Tibial artery (tissue), 4 donors: ENCODE data around the gene CLUH.

ENCODE experiments used
- DNase-seq, 2 donors: peaks; one replicate each; pipeline ENCODE4 v3.0.0-alpha.2; 2019
- H3K27ac ChIP-seq, 2 donors: fragments of 200-600 bp; sonication (generic) in 1 of 2; 1 replicate in 1 of 2; 2 replicates in 1 of 2; pipeline ENCODE4 v1.5.1; 2018 to 2019; ENCODE audit warnings: mild to moderate bottlenecking in 1 of 2
- H3K27me3 ChIP-seq, 2 donors: fragments of 200-600 bp; sonication (generic) in 1 of 2; one replicate each; pipeline versions ENCODE4 v1.5.1 to v1.6.0; 2016 to 2019
- H3K36me3 ChIP-seq, 3 donors: fragments of 200-600 bp; sonication (generic) in 2 of 3; one replicate each; pipeline ENCODE4 v1.5.1; 2016 to 2019; ENCODE audit warnings: mild to moderate bottlenecking in 2 of 3
- H3K4me1 ChIP-seq, 4 donors: fragments of 200-600 bp; sonication (generic) in 2 of 4; 1 replicate in 3 of 4; 2 replicates in 1 of 4; pipeline ENCODE4 v1.5.1; 2016 to 2019
- H3K4me3 ChIP-seq, 2 donors: fragments of 200-600 bp; sonication (generic) in 1 of 2; 1 replicate in 1 of 2; 2 replicates in 1 of 2; pipeline ENCODE4 v1.5.1; 2018 to 2019; ENCODE audit warnings: mild to moderate bottlenecking in 2 of 2
- H3K9me3 ChIP-seq, 3 donors: fragments of 200-600 bp; sonication (generic) in 1 of 3; one replicate each; pipeline ENCODE4 v1.5.1; 2016 to 2019
- CTCF ChIP-seq, 2 experiments: fragments of 200-600 bp in 1 of 2; fragments of 450-650 bp in 1 of 2; IDR thresholded peaks; one replicate each; pipeline ENCODE4 v1.5.1; 2017 to 2019; ENCODE audit warnings: antibody characterized with exemption in 2 of 2, mild to moderate bottlenecking in 1 of 2, moderate library complexity in 1 of 2
- intact Hi-C: fragments of 100-400 bp; cut with DNase I; formaldehyde crosslinking; loops from one replicate; pipeline ENCODE4 v1.15.0; 2023; ENCODE audit warnings: low total_unique reads

CLUH gene

GRCh38 chr17:2718150-2718938, 6.8 kb upstream of the CLUH start:
- Histone ChIP-seq H3K4me1 (no peaks in the 10 kb centered on the region), H3K27ac (no peak overlapping the region), H3K27me3 (peaks cover 0 to 23% of the 10 kb centered on the region in 2 donors), H3K9me3 (no peaks in the 10 kb centered on the region), H3K36me3 (no peaks in the 10 kb centered on the region), H3K4me3 (no peak overlapping the region)
- TF ChIP-seq CTCF (IDR thresholded peaks at IDR 0.05) = no peak
- no peak for DNase-seq
- intact Hi-C loops = loop anchor here (10.0 kb wide), 1 partner anchor 946 kb away; the partner anchor contains the start of genes EMC6 and TAX1BP3

GRCh38 chr17:2716649-2717048, 5.1 kb upstream of the CLUH start:
- Histone ChIP-seq H3K4me1 (peaks cover 0 to 14% (median 7%) of the 10 kb centered on the region in 4 donors), H3K4me3 (no peak overlapping the region), H3K27me3 (peaks cover 0 to 7% of the 10 kb centered on the region in 2 donors), H3K36me3 (no peaks in the 10 kb centered on the region), H3K27ac (no peak overlapping the region), H3K9me3 (no peaks in the 10 kb centered on the region)
- no peak for DNase-seq
- intact Hi-C loops = loop anchor here (10.0 kb wide), 1 partner anchor 948 kb away; the partner anchor contains the start of genes EMC6 and TAX1BP3
- TF ChIP-seq CTCF (IDR thresholded peaks at IDR 0.05) = no peak

GRCh38 chr17:2713881-2714280, 2.3 kb upstream of the CLUH start:
- no peak for TF ChIP-seq CTCF (IDR thresholded peaks at IDR 0.05)
- no peaks in the 10 kb centered on the region for H3K27me3 ChIP-seq
- intact Hi-C loops = loop anchor here (10.0 kb wide), 1 partner anchor 951 kb away; the partner anchor contains the start of genes EMC6 and TAX1BP3
- H3K4me1 ChIP-seq = peaks cover 0 to 33% (median 29%) of the 10 kb centered on the region in 4 donors
- no peaks in the 10 kb centered on the region for H3K36me3 ChIP-seq
- no peaks in the 10 kb centered on the region for H3K9me3 ChIP-seq
- no peak overlapping the region for H3K27ac ChIP-seq
- DNase-seq = no peak
- H3K4me3 ChIP-seq = no peak overlapping the region

GRCh38 chr17:2712300-2713043, 908 bp upstream of the CLUH start:
- peak overlapping the region; percentile 77 to 78 for H3K27ac ChIP-seq
- intact Hi-C loops = loop anchor here (10.0 kb wide), 1 partner anchor 952 kb away; the partner anchor contains the start of genes EMC6 and TAX1BP3

More at GRCh38 chr17:2712300-2713043, 908 bp upstream of the CLUH start:
- DNase-seq = no peak
- Histone ChIP-seq H3K4me3 (peak overlapping the region; percentile 81 to 94), H3K27me3 (no peaks in the 10 kb centered on the region), H3K36me3 (no peaks in the 10 kb centered on the region), H3K9me3 (no peaks in the 10 kb centered on the region), H3K4me1 (peaks cover 5 to 47% (median 43%) of the 10 kb centered on the region in 4 donors)
- no peak for TF ChIP-seq CTCF (IDR thresholded peaks at IDR 0.05)
